ENCODE measurements around the gene TMC5.
"Not testable (repeated sequence)": the region's sequence is repeated elsewhere in the genome, so short reads cannot be mapped to it uniquely, and the experiment has no call there.

The TMC5 gene

DNA sequence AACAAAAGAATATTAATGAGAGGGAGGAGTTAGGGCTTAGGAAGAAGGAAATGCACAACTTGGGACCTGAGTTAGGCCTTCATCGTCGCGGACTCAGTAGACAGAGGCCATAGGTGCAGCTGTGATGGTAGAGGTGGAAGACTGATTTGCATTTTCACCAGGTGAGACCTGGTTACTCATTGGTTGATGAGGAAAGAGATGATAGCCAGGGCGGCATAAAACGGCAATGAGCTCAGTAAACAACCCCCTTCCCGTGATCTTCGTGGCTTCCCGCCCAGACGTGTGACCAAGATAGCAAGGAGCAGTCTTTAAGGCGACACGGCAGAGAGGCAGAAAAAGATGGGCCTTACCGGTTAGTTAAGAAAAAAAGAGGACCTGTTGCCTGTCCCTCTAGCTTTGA, at the start of gene TMC5:
Gene TMC5 (plus strand): TSS at position 244 of the 400 bp plus-strand sequence. CDS start 22,156 bp downstream, outside the sequence.
- DNase-seq: no peak

- not testable (repeated sequence) for DNase-seq
Observed at GRCh38 chr16:19372541-19372940, 45.1 kb upstream of the TMC5 start.

DNA sequence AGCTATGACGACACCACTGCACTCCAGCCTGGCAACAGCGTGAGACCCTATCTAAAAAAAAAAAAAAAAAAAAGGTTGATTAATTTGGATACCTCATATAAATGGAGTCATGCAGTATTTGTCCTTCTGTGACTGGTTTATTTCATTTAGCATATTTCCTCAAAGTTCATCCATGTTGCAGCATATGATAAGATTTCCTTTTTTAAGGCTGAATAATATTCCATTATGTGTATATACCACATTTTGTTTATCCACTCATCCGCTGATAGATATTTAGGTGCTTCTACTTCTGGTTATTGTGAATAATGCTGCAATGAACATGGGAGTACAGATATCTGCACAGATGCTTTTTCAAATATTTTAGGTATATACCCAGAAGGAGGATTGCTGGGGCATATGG, 43.3 kb upstream of the TMC5 start:
- DNase-seq: no peak

DNA sequence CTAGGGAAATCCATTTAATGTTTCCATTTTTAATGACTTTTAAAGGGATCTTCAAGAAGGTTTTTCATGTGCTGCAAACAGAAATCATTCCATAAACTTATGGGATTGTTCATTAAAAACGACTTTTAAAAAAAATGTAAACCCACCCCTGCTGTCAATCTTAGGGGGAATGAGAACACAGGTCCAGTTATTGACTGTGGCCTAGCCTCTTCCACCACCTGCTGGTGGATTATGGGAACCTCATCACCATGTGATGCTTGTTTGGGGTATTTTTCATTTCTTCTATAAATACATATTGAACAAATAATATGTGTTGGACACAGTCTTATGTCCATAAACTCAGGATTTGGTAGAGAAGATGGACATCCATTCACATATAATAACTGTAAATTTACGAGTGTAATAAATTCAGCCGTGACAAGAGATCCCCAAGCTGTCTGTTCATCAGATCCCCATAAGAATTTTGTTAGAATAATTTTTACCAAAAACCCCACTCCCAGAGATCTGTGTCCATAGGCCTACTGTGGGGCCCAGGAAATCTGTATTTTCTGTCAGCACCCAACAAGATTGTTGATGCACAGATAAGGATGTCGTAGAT, 42.0 kb upstream of the TMC5 start:
- peak; percentile 39 for DNase-seq

DNA sequence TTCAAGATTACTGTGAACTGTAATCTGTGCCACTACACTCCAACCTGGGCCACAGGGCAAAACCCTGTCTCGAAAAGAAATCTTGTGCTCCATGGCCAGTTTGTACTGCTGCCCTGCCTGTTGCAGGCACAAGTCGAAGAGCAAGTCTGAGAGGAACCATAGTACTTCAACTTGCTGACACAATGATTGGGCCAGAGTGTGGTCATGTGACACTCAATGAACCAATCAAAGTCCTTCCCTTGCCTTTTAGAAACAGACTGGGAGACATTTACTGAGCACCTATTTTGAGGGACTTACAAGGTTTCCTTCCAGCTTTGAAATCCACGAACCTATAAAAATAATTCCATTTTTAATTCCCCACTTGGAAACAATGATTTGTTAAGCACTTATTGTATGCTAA, 39.8 kb upstream of the TMC5 start:
- DNase-seq: no peak

GRCh38 chr16:19378511-19378910, 39.2 kb upstream of the TMC5 start:
- no peak for DNase-seq

DNA sequence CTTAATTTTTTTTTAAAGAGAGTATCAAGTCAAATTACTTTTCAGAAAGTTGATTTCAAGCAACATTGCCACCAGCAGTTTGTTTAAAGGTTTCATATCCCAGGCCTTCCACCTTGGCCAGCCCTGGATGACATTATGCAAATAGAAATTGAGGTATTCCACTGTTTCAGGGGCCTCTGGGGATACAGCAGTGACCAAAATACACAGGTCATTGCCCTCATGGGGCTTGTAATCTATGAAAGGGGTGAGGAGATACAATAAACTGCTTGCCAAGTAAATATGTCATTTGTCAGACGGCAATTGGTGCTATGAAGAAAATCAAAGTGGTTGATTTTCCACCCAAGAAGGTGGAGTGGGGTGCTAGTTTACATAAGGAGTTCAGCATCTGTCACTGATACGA, 37.8 kb upstream of the TMC5 start:
- DNase-seq: no peak

- no peak for DNase-seq
Observed at GRCh38 chr16:19380328-19380727, 37.4 kb upstream of the TMC5 start.

DNA sequence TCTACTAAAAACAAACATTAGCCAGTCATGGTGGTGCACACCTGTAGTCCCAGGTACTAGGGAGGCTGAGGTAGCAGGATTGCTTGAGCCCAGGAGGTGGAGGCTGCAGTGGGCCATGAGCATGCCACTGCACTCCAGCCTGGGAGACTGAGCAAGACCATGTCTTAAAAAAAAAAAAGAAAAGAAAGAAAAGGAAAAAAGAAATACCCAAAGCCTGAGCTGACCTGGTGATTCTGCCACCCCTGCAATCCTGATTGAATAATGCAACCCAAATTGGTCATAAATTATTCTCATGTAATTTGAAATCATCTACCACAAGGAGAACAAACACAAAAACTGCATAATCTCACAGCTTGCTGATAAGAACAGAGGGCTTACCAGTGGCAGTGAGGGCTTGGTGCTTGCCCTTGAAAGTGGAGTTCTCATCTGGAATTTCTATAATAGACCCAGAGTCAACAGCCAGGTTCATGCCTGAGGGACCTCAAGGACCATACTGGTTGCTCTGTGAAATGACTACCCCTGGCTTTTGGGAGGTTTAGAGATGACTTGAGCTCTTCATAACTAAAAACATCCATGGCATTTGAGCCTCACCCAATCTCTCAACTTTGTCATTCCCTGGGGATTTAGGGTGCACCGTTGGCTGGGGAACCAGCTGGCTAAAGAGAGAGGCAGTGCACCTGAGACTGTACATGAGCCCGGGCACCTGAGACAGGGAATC, 35.4 kb upstream of the TMC5 start:
- no peak for DNase-seq

DNA sequence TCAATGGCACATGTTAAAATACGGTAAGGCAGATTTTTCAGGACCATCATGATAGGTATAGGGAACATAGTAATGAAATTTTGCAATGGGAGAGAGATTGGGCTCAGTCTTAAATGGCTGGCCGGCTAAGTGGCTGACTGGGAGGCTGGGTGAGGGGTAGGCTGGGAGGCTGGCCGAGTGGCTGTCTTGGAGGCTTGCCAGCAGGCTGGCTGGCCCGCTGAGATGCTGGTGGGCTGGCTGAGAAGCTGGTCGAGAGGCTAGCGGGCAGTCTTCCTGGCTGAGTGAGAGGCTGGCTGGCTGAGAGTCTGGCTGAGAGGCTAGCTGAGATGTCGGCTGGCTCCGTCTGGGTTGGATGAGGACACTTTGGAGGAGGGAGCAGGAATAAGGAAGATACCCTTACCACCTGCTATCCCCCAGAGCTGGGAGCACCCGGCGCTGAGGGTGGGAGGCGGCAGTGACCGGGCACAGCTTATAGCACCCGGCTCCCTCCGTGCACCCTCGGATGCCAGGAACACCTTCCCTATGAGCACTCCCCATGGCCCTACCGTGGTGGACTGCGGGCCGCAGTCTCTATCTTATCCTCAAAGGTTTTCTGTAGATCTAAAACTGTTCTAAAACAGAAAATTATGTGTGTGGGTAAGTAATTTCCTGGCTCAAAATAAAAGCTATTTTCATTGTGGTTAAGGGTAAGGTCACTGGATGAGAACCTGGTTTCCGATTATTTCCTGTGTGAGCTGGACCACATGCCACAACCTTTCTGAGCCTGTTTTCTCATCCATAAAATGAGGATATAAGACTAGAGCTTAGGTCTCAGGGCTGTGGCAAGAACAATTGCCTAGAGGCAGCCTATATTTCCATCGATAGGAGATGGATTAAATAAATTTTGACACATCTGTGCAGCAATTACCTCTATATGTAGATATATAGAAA, 34.5 kb upstream of the TMC5 start:
- DNase-seq: no peak

GRCh38 chr16:19384656-19385055, 33.0 kb upstream of the TMC5 start:
- no peak for DNase-seq

GRCh38 chr16:19386525-19386924, 31.2 kb upstream of the TMC5 start:
- DNase-seq: no peak

GRCh38 chr16:19389246-19389645, 28.4 kb upstream of the TMC5 start:
- peak; percentile 25 for DNase-seq

DNA sequence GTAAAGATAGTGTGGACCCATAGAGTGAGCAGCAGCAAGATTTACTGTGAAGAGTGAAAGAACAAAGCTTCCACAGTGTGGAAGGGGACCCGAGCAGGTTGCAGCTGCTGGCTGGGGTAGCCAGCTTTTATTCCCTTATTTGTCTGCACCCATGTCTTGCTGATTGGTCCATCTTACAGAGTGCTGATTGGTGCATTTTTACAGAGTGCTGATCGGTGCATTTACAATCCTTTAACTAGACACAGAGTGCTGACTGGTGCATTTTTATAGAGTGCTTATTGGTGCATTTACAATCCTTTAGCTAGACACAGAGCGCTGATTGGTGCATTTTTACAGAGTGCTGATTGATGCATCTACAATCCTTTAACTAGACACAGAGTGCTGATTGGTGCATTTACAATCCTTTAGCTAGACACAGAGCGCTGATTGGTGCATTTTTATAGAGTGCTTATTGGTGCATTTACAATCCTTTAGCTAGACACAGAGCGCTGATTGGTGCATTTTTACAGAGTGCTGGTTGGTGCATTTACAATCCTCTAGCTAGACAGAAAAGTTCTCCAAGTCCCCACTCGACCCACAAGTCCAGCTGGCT, 26.4 kb upstream of the TMC5 start:
- not testable (repeated sequence) for DNase-seq

DNA sequence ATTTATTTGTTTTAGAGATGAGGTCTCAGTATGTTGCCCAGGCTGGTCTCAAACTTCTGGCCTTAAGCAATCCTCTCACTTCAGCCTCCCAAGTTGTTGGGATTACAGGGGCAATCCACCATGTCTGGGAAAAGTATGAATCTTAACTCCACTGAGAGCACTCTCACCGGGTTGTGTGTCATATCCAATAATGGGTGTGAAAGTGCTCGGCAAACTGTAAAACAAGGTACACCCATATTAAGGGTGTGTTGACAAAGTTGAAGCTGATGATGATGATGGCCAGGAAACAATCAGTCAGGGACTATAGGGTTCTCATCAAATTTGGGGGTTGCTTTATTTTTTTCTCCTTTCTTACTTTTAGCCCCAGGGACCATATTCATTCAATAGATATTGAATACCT, 25.3 kb upstream of the TMC5 start:
- no peak for DNase-seq

DNA sequence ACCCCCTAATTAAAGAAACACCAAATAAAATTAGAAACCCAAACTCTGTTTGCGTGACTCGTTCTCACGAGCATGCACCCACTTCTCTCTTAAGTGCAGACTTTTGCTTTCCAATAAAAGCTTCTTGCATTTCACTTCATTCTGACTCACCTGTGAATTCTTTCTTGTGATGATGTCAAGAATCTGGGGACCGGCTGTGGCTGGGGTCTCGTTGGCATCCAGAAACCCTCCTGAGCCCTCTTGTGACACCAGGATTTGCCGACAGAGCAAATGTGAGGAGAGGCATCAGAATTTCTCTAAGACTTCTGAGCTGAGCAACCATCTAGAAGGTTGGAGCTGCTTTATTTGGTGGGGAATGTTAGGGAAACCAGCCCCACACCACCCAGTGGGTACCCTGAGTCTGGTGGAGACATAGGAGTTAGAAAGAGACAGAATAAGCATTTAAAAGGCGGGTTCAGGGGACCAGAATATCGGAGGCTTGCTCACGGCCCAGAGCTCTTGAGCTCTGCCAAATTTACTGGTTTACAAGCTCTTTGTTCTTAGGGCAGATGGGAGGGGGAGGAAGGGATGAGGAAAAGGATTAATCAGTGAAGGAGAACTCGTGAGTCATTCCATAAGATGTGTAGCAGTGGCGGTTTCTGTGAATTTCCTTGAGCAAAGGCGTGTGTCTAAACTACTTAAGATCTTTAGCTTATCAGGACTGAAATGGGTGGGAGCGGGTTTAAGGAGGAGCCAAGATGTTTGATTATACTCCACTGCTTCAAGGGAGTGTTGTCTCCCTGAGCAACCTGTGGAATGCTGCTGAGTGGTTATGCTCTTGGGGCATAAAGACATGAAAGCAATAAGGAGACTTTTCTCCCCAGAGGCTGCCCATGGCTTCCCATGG, 24.2 kb upstream of the TMC5 start:
- no peak for DNase-seq

- DNase-seq: not testable (repeated sequence)
Observed at GRCh38 chr16:19395646-19396267, 21.9 kb upstream of the TMC5 start.

DNA sequence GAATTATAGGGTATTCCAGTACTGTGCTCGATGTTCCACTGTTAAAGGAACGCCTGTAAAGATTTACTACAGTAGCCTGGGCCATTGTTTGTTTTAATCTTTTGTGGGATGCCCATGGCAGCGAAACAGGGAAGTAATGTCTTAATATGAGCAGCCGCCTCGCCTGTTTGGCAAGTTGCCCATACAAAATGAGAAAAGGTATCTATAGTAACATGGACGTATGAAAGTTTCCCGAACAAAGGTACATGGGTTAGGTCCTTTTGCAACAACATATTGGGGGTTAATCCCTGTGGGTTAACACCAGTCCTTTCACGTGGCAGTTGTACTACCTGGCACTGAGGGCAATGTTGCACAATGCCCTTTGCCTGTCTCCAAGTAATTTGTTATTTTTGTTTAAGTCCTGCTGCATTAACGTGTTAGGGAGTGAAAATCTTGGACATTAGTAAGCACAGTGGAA, 21.1 kb upstream of the TMC5 start:
- no peak for DNase-seq

- not testable (repeated sequence) for DNase-seq
Observed at GRCh38 chr16:19397373-19397772, 20.3 kb upstream of the TMC5 start.

GRCh38 chr16:19400711-19401110, 17.0 kb upstream of the TMC5 start:
- no peak for DNase-seq

DNA sequence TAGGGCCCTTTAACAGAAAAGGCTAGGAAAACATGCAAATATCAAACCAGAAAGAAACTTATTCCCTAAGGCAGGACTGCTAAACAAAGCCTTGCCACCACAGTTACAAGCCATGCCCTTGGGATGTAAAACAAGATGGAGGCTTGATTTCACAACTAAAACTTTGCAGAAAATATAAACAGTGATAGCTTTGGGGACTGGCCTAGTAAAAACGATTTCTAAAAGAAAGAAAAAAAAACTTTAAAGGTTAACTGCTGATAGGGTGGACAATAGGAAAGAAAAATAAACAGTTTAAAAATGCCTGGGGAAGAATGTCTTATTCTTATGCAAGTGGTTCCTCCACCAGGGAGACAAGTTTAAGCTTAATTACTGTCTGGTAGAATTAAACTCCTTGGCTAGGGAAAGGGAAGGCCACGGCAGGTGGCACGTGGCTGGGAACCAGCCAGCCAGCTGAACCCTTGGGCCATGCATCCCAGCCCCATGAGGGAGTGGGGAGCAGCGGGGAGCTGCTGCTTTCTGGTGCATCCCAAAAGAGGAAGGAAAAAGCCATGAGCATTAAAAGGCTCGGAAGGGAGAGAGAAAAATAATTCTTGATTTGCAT, 10.7 kb upstream of the TMC5 start:
- DNase-seq: no peak

Measured in stimulated activated CD4-positive, alpha-beta T cell treated with anti-CD3 and anti-CD28 coated beads, Interleukin-4, amount 100 ng/mL, for 24 hours (primary cell).